NB4 (cell line): ENCODE measurements around the gene MYO15A.

Experiments
- MYC ChIP-seq: IDR thresholded peaks from 2 replicates; pipeline ENCODE4 v1.6.1; 2011; ENCODE audit warnings: low read depth, low read length
- POLR2A ChIP-seq: IDR thresholded peaks from 2 replicates; pipeline ENCODE4 v1.6.1; 2011; ENCODE audit warnings: mild to moderate bottlenecking; ENCODE audit not compliant: insufficient read length; ENCODE audit errors: extremely low read depth
- TF ChIP-seq, protein P1 (sequence below): IDR thresholded peaks from one replicate; pipeline ENCODE4 v1.5.1; 2012; ENCODE audit warnings: low read depth, low read length
- TF ChIP-seq, protein P2 (sequence below): IDR thresholded peaks from 2 replicates; pipeline ENCODE4 v1.6.1; 2011; ENCODE audit warnings: low read depth, low read length

DNA sequence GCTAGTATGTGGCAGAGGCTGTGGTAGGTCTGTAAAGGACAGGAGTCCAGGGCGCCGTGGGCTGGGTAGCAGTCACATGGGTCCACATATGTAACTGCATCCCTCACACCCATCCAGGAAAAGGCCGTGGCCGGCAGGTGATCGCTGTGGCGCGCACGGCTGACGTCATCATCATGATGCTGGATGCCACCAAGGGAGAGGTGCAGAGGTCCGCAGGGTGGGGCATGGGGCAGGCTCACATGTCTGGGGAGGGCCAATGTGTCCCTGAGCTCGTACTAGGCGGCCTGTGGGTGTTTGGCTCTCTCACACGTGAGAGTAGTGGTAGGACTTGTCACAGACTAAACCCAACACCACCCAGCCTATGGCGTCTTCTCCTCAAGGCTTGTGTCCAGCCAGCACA is 9.0 kb upstream of the MYO15A start:
- TF ChIP-seq, protein P1, sequence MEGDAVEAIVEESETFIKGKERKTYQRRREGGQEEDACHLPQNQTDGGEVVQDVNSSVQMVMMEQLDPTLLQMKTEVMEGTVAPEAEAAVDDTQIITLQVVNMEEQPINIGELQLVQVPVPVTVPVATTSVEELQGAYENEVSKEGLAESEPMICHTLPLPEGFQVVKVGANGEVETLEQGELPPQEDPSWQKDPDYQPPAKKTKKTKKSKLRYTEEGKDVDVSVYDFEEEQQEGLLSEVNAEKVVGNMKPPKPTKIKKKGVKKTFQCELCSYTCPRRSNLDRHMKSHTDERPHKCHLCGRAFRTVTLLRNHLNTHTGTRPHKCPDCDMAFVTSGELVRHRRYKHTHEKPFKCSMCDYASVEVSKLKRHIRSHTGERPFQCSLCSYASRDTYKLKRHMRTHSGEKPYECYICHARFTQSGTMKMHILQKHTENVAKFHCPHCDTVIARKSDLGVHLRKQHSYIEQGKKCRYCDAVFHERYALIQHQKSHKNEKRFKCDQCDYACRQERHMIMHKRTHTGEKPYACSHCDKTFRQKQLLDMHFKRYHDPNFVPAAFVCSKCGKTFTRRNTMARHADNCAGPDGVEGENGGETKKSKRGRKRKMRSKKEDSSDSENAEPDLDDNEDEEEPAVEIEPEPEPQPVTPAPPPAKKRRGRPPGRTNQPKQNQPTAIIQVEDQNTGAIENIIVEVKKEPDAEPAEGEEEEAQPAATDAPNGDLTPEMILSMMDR = no peak
- TF ChIP-seq POLR2A = no peak
- TF ChIP-seq, protein P2, sequence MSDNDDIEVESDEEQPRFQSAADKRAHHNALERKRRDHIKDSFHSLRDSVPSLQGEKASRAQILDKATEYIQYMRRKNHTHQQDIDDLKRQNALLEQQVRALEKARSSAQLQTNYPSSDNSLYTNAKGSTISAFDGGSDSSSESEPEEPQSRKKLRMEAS = no peak
- TF ChIP-seq MYC = no peak
